Iris pigment epithelial cell (primary cell): ENCODE measurements around the gene WWOX.

Source experiments
- DNase-seq: peaks from one replicate; pipeline ENCODE4 v3.0.0-alpha.2; 2011; ENCODE audit warnings: low read depth

Gene WWOX

GRCh38 chr16:79175286-79176057, 1076.0 kb downstream of the WWOX start:
- DNase-seq = no peak

GRCh38 chr16:79177018-79177417, 1077.6 kb downstream of the WWOX start:
- no peak for DNase-seq

GRCh38 chr16:79181419-79181818, 1082.0 kb downstream of the WWOX start:
- no peak for DNase-seq

GRCh38 chr16:79182616-79183015, 1083.2 kb downstream of the WWOX start:
- peak; percentile 5 for DNase-seq

GRCh38 chr16:79183571-79183970, 1084.1 kb downstream of the WWOX start:
- DNase-seq = no peak

GRCh38 chr16:79184464-79185030, 1085.1 kb downstream of the WWOX start:
- no peak for DNase-seq

GRCh38 chr16:79185711-79186110, 1086.3 kb downstream of the WWOX start:
- DNase-seq = no peak

- DNase-seq = no peak
Observed at GRCh38 chr16:79186196-79186595, 1086.7 kb downstream of the WWOX start.

GRCh38 chr16:79188115-79188738, 1088.8 kb downstream of the WWOX start:
- no peak for DNase-seq

GRCh38 chr16:79188739-79189122, 1089.3 kb downstream of the WWOX start:
- DNase-seq = no peak

GRCh38 chr16:79190542-79190941, 1091.1 kb downstream of the WWOX start:
- no peak for DNase-seq

- DNase-seq = no peak
Observed at GRCh38 chr16:79191933-79192332, 1092.5 kb downstream of the WWOX start.

- no peak for DNase-seq
Observed at GRCh38 chr16:79192904-79193303, 1093.5 kb downstream of the WWOX start.

GRCh38 chr16:79194291-79194690, 1094.8 kb downstream of the WWOX start:
- DNase-seq = no peak

- DNase-seq = no peak
Observed at GRCh38 chr16:79195938-79196337, 1096.5 kb downstream of the WWOX start.

- no peak for DNase-seq
Observed at GRCh38 chr16:79201436-79201835, 1102.0 kb downstream of the WWOX start.

- no peak for DNase-seq
Observed at GRCh38 chr16:79202977-79203376, 1103.5 kb downstream of the WWOX start.

- no peak for DNase-seq
Observed at GRCh38 chr16:79204486-79204885, 1105.0 kb downstream of the WWOX start.

GRCh38 chr16:79206889-79207288, 1107.4 kb downstream of the WWOX start:
- no peak for DNase-seq

- DNase-seq = no peak
Observed at GRCh38 chr16:79209308-79209707, 1109.9 kb downstream of the WWOX start.

GRCh38 chr16:79210607-79211006, 1111.2 kb downstream of the WWOX start:
- no peak for DNase-seq

- no peak for DNase-seq
Observed at GRCh38 chr16:79211586-79211985, 1112.1 kb downstream of the WWOX start.

GRCh38 chr16:79212114-79212791, 1112.8 kb downstream of the WWOX start:
- DNase-seq = no peak
